Measurements from ENCODE around the gene MDGA2.

- TF ChIP-seq CTCF (conservative IDR thresholded peaks at IDR 0.05; ENCODE audit: low read depth, low read length) (no peak), RCOR1 (IDR thresholded peaks at IDR 0.05; ENCODE audit: insufficient replicate concordance, low read length) (no peak), POLR2A (IDR thresholded peaks at IDR 0.05; ENCODE audit: low read depth, low read length) (no peak), FOS (IDR thresholded peaks at IDR 0.05; ENCODE audit: low read depth, low read length) (no peak), CEBPB (IDR thresholded peaks at IDR 0.05; ENCODE audit: low read depth, low read length) (no peak), USF2 (IDR thresholded peaks at IDR 0.05; ENCODE audit: low read depth, low read length) (no peak), RFX5 (IDR thresholded peaks at IDR 0.05; ENCODE audit: low read depth, low read length) (no peak)
Measured at GRCh38 chr14:47191700-47192099, 483.7 kb downstream of the MDGA2 start.

All from IMR-90 (cell line).